Neural cell (in vitro differentiated cells): Measurements from ENCODE around the gene MYO19.

ENCODE experiments used
- EP300 ChIP-seq: fragments of 450-650 bp; conservative IDR thresholded peaks from 2 replicates; pipeline ENCODE4 v1.6.1; 2014; ENCODE audit warnings: antibody characterized with exemption, mild to moderate bottlenecking, moderate library complexity; ENCODE audit not compliant: poor library complexity, severe bottlenecking
- EZH2 ChIP-seq: fragments of 200-600, 300-800 bp; shearing (Covaris generic), sonication (generic); IDR thresholded peaks from 2 replicates; pipeline ENCODE4 v1.6.1; 2014; ENCODE audit warnings: antibody characterized with exemption, low read length, borderline replicate concordance, mild to moderate bottlenecking; ENCODE audit not compliant: insufficient read depth, poor library complexity, severe bottlenecking
- MXI1 ChIP-seq: fragments of 450-650 bp; conservative IDR thresholded peaks from 2 replicates; pipeline ENCODE4 v1.6.1; 2014; ENCODE audit warnings: antibody characterized with exemption, mild to moderate bottlenecking; ENCODE audit not compliant: poor library complexity, severe bottlenecking
- POLR2AphosphoS5 ChIP-seq: IDR thresholded peaks from 2 replicates; pipeline ENCODE4 v1.6.1; 2012
- RAD21 ChIP-seq: fragments of 450-650 bp; conservative IDR thresholded peaks from 2 replicates; pipeline ENCODE4 v1.6.1; 2014; ENCODE audit warnings: antibody characterized with exemption, mild to moderate bottlenecking, moderate library complexity
- SMC3 ChIP-seq: fragments of 450-650 bp; conservative IDR thresholded peaks from 2 replicates; pipeline ENCODE4 v1.6.1; 2014; ENCODE audit warnings: antibody characterized with exemption, mild to moderate bottlenecking, moderate library complexity; ENCODE audit not compliant: poor library complexity
- TAF1 ChIP-seq: IDR thresholded peaks from 2 replicates; pipeline ENCODE4 v1.6.1; 2012; ENCODE audit warnings: low read depth
- TF ChIP-seq, protein P1 (sequence below): fragments of 450-650 bp; IDR thresholded peaks from 2 replicates; pipeline ENCODE4 v1.5.1; 2014; ENCODE audit warnings: antibody characterized with exemption, mild to moderate bottlenecking, moderate library complexity; ENCODE audit not compliant: poor library complexity, severe bottlenecking
- TF ChIP-seq, protein P2 (sequence below): IDR thresholded peaks from 2 replicates; pipeline ENCODE4 v1.6.1; 2012; ENCODE audit warnings: borderline replicate concordance

- TF ChIP-seq, protein P1, sequence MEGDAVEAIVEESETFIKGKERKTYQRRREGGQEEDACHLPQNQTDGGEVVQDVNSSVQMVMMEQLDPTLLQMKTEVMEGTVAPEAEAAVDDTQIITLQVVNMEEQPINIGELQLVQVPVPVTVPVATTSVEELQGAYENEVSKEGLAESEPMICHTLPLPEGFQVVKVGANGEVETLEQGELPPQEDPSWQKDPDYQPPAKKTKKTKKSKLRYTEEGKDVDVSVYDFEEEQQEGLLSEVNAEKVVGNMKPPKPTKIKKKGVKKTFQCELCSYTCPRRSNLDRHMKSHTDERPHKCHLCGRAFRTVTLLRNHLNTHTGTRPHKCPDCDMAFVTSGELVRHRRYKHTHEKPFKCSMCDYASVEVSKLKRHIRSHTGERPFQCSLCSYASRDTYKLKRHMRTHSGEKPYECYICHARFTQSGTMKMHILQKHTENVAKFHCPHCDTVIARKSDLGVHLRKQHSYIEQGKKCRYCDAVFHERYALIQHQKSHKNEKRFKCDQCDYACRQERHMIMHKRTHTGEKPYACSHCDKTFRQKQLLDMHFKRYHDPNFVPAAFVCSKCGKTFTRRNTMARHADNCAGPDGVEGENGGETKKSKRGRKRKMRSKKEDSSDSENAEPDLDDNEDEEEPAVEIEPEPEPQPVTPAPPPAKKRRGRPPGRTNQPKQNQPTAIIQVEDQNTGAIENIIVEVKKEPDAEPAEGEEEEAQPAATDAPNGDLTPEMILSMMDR = no peak
- TF ChIP-seq POLR2AphosphoS5 (no peak), EP300 (no peak), EZH2 (no peak), MXI1 (no peak), SMC3 (no peak), RAD21 (no peak), TAF1 (no peak)
- TF ChIP-seq, protein P2, sequence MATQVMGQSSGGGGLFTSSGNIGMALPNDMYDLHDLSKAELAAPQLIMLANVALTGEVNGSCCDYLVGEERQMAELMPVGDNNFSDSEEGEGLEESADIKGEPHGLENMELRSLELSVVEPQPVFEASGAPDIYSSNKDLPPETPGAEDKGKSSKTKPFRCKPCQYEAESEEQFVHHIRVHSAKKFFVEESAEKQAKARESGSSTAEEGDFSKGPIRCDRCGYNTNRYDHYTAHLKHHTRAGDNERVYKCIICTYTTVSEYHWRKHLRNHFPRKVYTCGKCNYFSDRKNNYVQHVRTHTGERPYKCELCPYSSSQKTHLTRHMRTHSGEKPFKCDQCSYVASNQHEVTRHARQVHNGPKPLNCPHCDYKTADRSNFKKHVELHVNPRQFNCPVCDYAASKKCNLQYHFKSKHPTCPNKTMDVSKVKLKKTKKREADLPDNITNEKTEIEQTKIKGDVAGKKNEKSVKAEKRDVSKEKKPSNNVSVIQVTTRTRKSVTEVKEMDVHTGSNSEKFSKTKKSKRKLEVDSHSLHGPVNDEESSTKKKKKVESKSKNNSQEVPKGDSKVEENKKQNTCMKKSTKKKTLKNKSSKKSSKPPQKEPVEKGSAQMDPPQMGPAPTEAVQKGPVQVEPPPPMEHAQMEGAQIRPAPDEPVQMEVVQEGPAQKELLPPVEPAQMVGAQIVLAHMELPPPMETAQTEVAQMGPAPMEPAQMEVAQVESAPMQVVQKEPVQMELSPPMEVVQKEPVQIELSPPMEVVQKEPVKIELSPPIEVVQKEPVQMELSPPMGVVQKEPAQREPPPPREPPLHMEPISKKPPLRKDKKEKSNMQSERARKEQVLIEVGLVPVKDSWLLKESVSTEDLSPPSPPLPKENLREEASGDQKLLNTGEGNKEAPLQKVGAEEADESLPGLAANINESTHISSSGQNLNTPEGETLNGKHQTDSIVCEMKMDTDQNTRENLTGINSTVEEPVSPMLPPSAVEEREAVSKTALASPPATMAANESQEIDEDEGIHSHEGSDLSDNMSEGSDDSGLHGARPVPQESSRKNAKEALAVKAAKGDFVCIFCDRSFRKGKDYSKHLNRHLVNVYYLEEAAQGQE = no peak
Observed at GRCh38 chr17:36496018-36496789, 38.5 kb downstream of the MYO19 start.
